Kidney capillary endothelial cell (primary cell): ENCODE data around the gene MRPL39.

Experiments
- DNase-seq: peaks from one replicate; pipeline ENCODE4 v3.0.0-alpha.2; 2018; ENCODE audit warnings: low spot score

MRPL39 gene

GRCh38 chr21:25614441-25614840, 7.2 kb upstream of the MRPL39 start:
- DNase-seq, result no peak

DNA sequence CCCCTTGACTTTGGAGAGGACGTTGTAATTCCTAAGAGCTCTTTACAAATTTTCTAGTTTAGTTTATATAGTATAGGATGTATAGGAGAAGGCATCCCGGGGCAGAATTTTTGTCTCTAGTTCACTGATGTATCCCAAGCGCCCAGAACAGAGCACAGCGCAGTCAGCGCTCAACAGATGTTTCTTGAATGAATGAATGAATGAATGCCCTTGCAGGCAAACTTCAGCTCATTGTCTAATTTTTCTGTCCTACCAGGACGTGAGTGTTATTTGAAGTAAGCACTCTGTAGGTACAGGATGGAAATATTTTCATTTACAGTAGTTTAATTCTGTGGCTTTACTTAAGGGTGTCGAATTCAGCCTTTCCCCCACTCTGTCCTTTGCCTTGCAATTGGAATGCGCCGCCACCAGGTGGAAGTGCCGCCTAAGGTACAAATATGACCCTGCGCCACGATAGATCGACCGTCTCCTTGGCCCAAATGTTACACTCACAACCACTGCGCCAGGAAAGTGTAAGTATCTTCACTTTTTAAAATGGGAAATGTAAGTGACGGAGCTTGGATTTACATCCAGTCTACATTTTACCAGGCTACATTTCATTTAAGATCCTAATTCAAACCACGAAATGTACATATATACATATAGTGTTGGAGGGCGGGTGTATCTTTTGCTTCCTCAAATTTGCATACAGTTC, 910 bp upstream of the MRPL39 start:
- DNase-seq, result peak; percentile 89

DNA sequence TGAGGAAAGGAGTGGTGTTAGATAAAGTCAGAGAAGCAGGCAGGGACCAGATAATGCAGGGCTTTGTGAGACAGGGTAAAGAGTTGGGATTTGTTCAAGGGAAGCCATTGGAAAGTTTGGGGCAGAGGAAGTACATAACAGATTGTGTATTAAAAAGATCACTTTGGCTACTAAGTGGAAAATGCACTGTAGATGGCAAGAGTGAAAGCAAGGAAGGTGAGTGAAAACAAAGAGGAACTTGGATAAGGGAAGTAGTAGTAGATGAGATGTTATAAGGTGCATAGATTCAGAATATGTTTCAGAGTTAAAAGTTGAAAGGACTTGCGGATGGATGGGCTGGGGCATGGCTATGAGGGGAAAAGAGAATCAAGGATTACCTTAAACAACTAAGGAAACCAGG, 17.4 kb downstream of the MRPL39 start:
- DNase-seq, result no peak

GRCh38 chr21:25586791-25587190, 20.5 kb downstream of the MRPL39 start:
- no peak for DNase-seq

DNA sequence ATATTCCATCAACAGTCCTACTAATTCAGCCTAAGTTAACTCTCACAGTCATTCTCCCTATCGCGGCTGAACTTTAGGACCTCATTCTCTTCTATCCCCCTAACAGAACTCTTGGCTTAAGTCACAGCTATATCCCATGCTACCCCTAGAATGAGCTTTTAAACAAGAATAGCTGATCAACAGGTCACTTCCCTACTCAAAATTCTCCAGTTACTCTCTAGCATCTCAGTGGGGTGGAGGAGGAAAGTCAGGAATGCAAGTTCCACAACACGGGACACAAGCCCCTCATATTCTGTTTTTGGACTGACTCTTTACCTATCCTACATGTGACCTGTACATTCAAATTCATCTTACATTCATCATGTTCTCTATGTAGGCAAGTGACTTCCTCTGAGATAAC, 21.0 kb downstream of the MRPL39 start:
- no peak for DNase-seq

- no peak for DNase-seq
These were observed 22.2 kb downstream of the MRPL39 start for GRCh38 chr21:25584833-25585676.

DNA sequence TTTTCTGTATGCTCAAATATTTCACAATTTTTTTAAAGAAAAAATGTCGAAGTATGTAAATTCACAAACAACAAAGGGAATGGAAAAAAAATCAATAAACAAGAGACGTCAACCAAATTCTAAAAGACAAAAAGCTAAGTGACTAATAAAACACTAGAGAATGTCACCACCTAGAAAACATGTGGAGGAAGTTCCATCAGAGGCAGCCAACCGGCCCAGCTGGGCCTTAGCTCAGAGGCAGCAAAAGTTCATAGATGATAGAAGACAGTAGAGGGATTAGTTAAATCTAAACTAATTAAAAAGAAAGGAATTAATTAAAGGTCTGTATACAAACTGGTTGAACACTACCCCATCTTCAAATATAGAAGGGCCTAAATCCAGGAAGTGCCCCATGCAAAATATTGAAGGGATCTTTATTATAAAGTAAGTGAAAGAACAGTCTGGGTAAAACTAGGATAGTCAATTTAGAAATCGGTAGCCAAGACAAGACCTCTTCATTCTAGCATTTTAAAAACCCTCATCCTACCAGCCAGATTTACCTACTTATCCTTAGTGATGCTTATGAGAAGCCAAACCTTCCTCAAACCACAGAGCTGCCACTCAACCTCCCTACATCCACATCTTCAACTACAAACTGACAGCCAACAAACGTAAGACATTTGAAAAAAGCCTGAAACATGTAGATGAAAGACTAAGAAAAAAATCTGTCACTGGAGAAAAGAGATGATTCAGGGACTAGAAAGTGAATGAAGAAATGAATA, 23.7 kb downstream of the MRPL39 start:
- DNase-seq, result no peak

DNA sequence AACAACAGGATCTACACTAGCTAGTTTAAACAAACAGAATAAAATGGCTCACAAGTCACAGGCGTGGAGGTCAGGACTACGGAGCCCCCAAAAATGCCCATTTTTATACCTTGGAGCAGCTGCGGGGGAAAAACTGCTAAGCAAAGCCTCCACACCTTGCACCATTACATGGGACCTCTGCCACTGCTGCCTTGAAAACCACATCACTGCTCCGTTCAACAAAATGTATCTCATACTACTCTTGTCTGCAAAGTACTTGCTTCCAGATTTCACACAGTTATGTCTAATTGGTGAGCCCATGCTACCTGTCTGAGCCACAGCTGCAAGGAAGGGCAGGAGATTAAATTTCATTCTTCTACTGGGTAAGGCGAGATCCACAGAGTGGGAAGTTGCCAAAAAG, 24.4 kb downstream of the MRPL39 start:
- DNase-seq, result no peak

DNA sequence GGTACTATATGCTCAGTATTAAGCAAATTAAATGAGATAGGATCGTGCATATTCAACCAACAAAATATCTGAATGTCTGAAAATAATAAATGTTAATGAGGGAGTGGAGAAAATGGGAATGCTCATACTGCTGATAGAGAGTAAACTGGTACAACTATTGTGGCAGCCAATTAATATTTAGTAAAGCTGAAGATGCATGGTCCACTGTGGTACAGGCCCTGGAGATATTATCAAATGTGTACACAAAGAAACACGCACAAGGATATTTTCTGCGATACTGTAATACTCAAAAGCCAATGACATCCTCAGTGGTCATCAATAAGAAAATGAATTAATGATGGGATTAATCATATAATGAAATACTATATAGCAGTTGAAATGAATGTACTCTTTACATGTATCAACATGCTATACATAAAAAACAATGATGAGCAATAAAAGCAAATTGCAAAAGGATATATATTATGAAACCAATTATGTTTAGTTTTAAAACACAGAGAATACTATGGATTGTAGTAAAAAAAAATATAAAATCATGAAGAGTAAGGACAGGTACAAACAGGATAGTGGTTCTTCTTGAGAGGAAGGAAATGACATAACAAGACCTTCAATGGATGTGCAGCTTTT, 25.0 kb downstream of the MRPL39 start:
- DNase-seq, result no peak

- no peak for DNase-seq
These were observed 25.7 kb downstream of the MRPL39 start for GRCh38 chr21:25581582-25581981.

DNA sequence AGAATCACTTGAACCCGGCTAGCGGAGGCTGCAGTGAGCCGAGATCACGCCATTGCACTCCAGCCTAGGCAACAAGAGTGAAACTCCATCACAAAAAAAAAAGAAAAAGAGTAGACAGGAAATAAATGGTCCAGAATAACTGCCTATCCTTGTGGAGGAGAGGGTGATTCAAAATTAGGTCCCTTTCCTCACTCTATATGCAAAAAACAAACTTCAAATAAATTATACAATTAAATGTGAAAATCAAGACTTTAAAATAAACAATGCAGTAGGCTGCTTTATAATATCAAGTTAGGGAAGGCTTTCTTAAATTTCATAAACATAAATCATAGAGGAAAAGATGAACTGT, 26.4 kb downstream of the MRPL39 start:
- no peak for DNase-seq

DNA sequence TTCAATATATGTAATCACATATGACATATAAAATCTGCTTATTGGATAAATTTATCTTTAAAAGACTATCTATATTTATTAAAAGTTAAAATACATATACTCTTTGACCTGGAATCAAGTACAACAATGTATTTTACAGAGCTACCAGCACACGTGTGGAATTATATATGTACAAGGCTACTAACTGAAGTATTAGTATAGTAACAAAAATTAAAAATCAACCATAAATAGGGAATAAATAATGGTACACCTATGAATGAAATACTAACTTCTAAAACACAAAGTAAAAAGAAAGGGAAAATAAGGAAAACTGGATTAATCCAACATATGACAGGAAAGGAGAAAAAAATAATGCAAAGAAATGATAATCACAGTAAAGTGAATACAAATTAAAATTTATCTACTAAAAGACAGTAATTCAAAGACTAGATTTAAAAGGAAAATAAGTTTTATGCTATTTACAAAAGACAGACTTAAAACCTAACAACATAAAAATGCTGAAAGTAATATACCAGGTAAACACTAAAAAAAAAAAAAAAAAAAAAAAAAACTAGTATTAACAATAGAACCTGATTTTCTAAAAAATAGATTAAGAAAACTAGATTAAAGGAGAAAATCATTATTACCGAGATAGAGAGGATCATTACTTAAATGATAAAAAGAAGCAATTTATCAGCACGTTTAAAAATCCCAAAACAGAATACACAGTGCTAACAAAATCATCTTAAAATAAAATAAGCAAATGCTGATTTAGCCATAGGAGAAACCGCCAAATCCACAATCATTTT, 27.9 kb downstream of the MRPL39 start:
- DNase-seq, result no peak

- no peak for DNase-seq
These were observed 29.0 kb downstream of the MRPL39 start for GRCh38 chr21:25578056-25578961.

DNA sequence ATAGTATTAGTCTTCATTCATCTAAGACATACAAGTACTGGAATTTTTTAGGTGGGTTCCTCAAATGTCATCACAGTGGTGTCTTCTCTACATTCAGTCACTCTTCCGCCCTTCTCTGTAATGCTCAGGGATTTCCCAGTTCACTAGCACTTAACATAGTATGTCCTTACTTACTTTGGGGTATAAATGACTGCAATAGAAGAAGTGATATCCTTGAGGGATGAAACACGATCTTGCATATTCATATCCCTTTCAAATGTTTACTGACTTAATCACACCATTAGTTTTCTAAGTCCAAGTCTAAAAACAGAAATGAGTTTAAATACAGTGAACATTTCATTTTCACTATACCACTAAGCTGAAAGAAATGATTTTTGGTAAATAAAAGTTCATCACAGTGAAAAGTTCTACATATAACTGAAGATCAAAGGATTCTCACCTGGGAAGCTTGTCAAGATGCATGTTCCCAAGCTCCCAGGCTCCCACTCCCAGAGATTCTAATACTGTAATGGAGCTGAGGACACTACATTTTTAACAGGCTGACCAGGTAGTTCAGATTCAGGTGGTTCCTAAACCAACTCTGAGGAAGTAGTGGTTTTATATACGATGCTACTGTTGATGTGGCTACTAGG, 29.7 kb downstream of the MRPL39 start:
- no peak for DNase-seq

GRCh38 chr21:25573409-25574206, 33.7 kb downstream of the MRPL39 start:
- DNase-seq, result peak; percentile 87

DNA sequence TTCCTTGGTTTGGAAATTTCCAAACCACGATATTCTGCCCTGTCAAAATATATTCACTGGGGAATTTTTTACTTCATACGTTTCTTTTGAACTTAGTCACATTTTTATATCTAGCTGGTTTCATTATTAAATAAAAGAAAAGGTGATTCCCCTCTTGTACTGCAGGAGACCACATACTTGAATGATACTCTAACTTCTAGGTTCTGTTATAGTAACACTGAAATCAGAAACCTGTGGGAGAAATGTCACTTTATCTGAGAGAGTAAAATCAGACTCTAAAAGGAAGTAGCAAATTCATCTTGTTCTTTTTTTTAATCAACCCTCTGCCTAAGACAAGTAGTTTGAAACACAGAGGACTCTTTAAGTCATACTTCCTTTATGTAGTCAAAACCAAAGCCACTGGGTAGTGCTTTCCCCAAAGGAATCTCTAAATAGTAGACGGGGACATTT, 34.4 kb downstream of the MRPL39 start:
- DNase-seq, result no peak

GRCh38 chr21:25571726-25572121, 35.6 kb downstream of the MRPL39 start:
- no peak for DNase-seq

DNA sequence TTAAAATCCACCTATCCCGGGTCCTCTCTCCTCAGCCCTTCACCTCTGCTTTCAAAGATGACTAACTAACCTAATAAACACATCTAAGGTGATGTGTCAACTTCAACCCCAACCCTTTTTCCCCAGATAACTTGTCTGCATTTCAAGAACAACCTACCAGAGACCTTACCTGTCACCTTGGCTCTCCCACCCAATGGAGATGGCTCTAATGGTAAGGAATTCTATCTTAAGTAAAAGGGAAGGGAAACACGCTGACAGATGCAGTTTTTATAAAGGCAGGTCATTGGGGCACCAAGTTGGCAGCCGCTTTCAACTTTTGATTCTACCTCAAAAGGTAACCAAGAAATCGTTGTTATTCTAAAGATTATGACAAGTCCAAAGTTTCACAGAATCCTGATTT, 37.6 kb downstream of the MRPL39 start:
- no peak for DNase-seq

DNA sequence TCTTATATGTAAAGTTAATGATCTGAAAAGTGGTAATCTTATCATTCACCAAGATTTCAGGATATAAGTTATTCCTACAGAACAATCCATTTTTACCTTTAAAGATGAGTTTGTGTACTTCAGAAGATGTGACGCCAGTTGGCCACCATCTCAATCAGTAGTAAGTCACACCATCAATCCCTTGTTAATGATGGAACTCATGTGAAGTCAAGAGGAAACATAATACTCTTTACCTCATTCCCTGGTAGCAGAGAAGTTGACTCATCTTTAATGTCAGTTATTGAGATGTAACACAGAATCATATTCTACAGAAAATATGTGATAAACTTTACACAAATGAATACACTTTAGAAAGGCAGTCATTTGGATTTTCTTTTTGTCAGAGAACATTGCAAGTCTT, 38.2 kb downstream of the MRPL39 start:
- DNase-seq, result no peak
